PC-9 (cell line): ENCODE data around the gene NR4A2.

Experiments
- EZH2 ChIP-seq: fragments of 200-600 bp; sonication (generic); IDR thresholded peaks from 2 replicates; pipeline ENCODE4 v1.8.0; 2017; ENCODE audit warnings: antibody characterized with exemption, low read depth
- TF ChIP-seq, protein P1 (sequence below): fragments of 200-600 bp; sonication (generic); conservative IDR thresholded peaks from 2 replicates; pipeline ENCODE4 v1.6.1; 2017; ENCODE audit warnings: mixed run types, antibody characterized with exemption, mild to moderate bottlenecking, moderate library complexity

DNA sequence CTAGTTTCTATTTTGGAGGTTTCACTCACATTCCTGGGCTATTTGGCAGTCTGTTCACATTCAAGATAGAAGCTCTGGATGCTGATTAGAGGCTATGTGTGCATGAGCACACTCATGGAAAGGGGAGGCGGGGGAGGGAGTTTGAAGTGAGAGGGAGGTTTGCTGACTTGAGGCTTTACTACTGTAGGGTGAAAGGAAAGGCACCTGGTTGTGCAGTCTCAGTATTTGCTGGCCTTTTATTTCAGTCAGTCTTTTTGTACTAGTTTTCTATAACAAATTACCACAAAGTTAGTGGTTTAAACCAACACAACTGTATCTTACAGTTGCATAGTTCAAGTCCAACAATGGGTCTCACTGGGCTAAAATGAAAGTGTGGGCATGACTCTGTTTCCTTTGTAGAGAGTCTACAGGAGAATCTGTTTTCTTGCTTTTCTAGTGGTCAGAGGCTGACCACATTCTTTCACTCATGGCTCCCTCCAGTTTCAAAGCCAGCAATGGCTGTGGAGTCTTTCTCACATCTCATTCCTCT is 47.7 kb upstream of the NR4A2 start:
- no peak for TF ChIP-seq EZH2
- TF ChIP-seq, protein P1, sequence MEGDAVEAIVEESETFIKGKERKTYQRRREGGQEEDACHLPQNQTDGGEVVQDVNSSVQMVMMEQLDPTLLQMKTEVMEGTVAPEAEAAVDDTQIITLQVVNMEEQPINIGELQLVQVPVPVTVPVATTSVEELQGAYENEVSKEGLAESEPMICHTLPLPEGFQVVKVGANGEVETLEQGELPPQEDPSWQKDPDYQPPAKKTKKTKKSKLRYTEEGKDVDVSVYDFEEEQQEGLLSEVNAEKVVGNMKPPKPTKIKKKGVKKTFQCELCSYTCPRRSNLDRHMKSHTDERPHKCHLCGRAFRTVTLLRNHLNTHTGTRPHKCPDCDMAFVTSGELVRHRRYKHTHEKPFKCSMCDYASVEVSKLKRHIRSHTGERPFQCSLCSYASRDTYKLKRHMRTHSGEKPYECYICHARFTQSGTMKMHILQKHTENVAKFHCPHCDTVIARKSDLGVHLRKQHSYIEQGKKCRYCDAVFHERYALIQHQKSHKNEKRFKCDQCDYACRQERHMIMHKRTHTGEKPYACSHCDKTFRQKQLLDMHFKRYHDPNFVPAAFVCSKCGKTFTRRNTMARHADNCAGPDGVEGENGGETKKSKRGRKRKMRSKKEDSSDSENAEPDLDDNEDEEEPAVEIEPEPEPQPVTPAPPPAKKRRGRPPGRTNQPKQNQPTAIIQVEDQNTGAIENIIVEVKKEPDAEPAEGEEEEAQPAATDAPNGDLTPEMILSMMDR = no peak
